ENCODE results near the gene AUTS2.

DNA sequence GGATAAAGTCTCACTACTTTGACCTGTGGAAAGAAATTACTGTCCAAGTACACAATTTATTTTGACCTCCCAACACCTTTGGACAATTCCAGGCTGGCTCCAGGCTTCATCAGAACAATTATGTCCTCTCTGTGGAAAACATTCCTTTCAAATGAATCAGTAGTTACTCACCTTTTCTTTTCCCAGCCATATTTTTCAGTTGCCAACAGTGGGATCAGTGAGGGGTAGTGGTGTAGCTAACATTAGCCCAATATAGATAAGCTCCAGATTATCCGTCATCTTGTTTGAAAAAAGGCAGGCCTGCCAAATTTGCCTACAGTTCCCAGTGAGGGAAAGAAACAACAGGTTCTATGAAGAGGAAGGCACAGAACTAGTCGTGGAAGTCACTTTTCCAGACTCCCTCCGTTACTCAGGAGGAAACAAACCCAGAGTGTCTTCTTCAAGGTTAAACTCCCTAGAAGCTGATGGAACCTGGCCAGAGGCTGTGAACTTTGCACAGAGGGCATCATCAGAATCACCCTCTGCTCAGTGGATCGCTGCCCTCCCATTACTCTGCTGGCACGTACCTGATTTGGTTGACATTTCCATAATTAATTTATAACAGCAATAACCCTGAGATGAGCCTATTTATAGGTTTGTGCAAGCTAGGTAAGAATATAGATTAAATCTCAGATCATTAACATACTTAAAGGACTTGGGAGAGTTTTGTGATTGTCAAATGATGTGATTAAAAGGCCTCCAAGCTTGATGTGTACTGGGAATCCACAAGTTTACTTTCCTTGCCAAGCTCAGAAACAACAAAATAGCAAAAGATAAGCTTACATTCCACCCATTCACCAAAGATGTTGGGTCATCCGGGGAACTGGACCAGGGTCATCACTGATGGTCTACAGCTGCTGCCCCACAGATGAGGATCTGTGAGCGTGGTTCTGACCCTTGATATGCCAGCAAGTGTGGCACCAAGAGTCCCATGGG is 879.0 kb downstream of the AUTS2 start:
- TF ChIP-seq, protein P1, sequence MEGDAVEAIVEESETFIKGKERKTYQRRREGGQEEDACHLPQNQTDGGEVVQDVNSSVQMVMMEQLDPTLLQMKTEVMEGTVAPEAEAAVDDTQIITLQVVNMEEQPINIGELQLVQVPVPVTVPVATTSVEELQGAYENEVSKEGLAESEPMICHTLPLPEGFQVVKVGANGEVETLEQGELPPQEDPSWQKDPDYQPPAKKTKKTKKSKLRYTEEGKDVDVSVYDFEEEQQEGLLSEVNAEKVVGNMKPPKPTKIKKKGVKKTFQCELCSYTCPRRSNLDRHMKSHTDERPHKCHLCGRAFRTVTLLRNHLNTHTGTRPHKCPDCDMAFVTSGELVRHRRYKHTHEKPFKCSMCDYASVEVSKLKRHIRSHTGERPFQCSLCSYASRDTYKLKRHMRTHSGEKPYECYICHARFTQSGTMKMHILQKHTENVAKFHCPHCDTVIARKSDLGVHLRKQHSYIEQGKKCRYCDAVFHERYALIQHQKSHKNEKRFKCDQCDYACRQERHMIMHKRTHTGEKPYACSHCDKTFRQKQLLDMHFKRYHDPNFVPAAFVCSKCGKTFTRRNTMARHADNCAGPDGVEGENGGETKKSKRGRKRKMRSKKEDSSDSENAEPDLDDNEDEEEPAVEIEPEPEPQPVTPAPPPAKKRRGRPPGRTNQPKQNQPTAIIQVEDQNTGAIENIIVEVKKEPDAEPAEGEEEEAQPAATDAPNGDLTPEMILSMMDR (IDR thresholded peaks at IDR 0.05; ENCODE audit: poor library complexity, severe bottlenecking): no peak
- TF ChIP-seq EZH2 (IDR thresholded peaks at IDR 0.05; ENCODE audit: borderline replicate concordance, insufficient read depth, low read length, poor library complexity, severe bottlenecking) (no peak), TAF1 (IDR thresholded peaks at IDR 0.05; ENCODE audit: low read depth) (no peak)
